Activated CD4-positive, alpha-beta T cell treated with anti-CD3 and anti-CD28 coated beads, Interleukin-2, amount 10 ng/mL, durations not matched to agents 24 days and 14 days (primary cell): ENCODE results near the gene SRGAP2C. TPM values are rescaled to one million over a fixed set of nuclear protein-coding genes. Genes with fewer than 3 reads are reported as not detected.
"Not testable (repeated sequence)": the region's sequence is repeated elsewhere in the genome, so short reads cannot be mapped to it uniquely, and the experiment has no call there.

Experiments used
- DNase-seq: peaks from one replicate; pipeline ENCODE4 v3.0.0; 2022
- H3K27ac Mint-ChIP-seq: one replicate; pipeline ENCODE4 v1.8.0; 2022; ENCODE audit warnings: mild to moderate bottlenecking, mixed read lengths
- H3K27me3 Mint-ChIP-seq: one replicate; pipeline ENCODE4 v1.8.0; 2022; ENCODE audit warnings: mixed read lengths
- H3K36me3 Mint-ChIP-seq: one replicate; pipeline ENCODE4 v1.8.0; 2022; ENCODE audit warnings: low read depth, mild to moderate bottlenecking, mixed read lengths
- H3K4me1 Mint-ChIP-seq: one replicate; pipeline ENCODE4 v1.8.0; 2021; ENCODE audit warnings: mixed read lengths
- H3K4me3 Mint-ChIP-seq: one replicate; pipeline ENCODE4 v1.8.0; 2022; ENCODE audit warnings: mild to moderate bottlenecking, moderate library complexity, mixed read lengths
- H3K9me3 Mint-ChIP-seq: one replicate; pipeline ENCODE4 v1.8.0; 2021; ENCODE audit warnings: mixed read lengths
- intact Hi-C: fragments of 100-400 bp; cut with micrococcal nuclease; formaldehyde crosslinking; loops from one replicate; pipeline ENCODE4 v1.15.1; 2023
- total RNA-seq: library from RNA; stranded (reverse); gene quantifications from 2 replicates; pipeline ENCODE4 v1.2.3, GENCODE V29; 2022

Gene SRGAP2C
- total RNA-seq, 1 donor from 2014 or later, result 47.5 TPM

DNA sequence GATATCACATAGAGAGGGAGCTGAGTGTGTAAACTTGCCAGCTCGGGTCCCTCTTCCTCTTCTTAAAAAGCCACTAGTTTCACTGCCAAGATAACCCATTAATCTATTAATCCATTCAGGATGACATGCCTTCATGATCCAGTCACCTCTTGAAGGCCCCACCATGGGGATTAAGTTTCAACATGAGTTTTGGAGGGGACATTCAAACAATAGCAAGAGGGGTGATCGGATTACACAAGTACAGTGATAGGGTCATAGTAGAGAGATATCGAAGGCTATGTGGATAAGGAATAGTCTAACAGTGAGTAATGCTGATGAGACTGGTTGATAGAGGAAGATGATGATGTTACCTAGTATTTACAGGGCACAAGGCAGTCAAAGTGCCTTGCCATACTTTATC lies 18.2 kb downstream of the SRGAP2C start:
- H3K4me3 Mint-ChIP-seq, intact Hi-C loops, H3K4me1 Mint-ChIP-seq, H3K9me3 Mint-ChIP-seq, H3K27me3 Mint-ChIP-seq, DNase-seq, H3K27ac Mint-ChIP-seq, H3K36me3 Mint-ChIP-seq: not testable (repeated sequence)

DNA sequence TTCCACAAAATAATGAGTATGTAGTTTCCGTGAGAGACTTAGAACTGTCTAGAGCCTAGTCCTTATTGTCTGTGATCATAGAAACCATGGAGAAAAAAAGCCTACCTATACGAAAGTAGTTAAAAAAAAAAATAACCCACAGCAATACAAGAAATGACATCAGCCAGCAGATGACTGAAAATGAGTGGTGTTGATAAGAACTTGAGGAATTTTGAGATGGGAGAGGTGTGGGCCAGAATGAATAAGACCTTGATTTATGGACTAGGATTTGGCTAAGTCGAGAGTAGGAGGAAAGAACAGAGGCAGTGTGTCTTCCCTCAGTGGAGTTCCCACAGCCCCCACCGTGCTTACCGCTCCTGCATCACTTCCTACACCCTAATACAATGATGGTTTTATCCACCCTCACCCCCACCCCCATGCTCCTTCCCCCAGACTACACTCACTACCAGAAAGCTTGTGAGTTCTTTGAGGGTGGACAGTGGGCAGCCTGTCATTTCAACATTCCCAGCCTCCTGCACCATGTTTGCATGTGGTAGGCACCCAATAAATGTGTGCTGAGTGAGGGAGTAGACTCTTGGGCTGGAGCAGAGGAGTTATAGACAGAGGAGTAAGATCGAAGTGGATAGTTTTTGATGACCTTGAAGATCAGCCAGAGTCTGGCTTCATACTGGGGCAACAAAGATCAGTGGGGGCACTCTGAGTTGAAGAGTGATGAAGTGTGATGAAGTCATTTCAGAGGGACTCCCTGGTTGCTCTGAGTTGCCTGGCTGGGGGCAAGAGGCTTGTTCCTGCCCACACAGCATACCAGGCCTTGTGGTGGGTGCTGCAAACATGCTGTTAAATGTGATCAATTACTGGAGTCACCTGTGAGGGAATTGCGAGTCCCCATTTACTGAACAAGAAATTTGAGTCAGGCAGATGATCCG lies 21.3 kb downstream of the SRGAP2C start:
- DNase-seq, H3K4me3 Mint-ChIP-seq, H3K27me3 Mint-ChIP-seq, H3K9me3 Mint-ChIP-seq, H3K4me1 Mint-ChIP-seq, H3K27ac Mint-ChIP-seq, H3K36me3 Mint-ChIP-seq, intact Hi-C loops: not testable (repeated sequence)

DNA sequence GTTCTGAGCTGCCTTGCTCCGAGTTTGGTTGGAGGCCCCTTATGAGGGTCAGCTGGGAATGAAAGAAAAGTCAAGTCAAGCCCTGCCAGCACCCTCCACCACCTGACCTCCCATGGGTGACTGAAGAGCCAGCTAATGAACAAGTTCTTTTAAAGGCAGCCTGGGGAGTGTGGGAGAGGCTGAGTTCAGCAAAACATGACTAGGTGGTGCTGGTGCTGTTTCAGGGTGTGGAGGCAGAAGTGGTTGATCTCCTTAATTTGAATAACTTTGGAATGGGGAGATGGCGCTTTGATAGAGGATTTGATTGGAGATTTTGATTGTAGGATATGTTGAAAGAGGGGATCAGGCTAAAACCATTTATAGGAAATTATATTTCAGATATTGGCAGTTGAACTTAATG lies 22.6 kb downstream of the SRGAP2C start:
- H3K9me3 Mint-ChIP-seq, intact Hi-C loops, H3K27ac Mint-ChIP-seq, H3K4me1 Mint-ChIP-seq, H3K4me3 Mint-ChIP-seq, H3K27me3 Mint-ChIP-seq, DNase-seq, H3K36me3 Mint-ChIP-seq: not testable (repeated sequence)

DNA sequence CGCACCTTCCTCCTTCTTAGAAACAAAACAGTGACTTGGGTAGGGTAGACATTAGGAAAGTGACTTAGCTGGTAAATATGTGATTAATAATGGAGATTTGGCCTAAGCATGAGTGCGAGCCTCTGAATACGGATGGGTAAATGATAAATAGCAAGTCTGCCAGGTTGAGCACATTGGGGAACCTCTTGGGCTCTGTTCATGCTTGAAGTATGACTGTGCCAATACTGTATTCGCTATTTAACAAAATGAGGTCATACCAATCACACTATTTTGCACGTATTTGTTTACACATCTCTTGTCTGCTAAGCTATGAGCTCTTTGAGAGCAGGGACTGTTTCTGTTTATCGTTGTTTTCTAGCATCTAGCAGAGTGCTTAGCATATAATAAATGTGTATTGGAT lies 23.6 kb downstream of the SRGAP2C start:
- H3K27me3 Mint-ChIP-seq, H3K9me3 Mint-ChIP-seq, H3K4me1 Mint-ChIP-seq, H3K27ac Mint-ChIP-seq, DNase-seq, H3K36me3 Mint-ChIP-seq, intact Hi-C loops, H3K4me3 Mint-ChIP-seq: not testable (repeated sequence)

DNA sequence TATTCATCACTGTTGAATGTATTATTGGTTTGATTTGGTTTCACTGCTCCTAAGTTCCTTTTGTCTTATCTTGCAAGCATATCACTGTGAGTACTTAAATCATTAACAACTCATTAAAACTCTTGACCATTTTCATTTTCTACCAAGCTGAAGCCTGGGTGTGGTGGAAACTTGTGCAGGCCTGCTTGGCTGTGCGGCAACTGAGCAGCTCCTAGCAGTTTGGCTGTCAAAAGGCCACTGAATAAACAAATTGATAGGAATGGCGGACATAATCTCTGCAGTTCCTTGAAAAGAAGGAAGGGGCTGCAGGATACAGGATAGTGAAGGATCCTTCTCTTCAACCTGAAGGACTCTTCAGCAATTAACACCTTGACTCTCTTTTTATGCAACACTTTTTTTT lies 26.0 kb downstream of the SRGAP2C start:
- H3K27me3 Mint-ChIP-seq, H3K27ac Mint-ChIP-seq, DNase-seq, H3K9me3 Mint-ChIP-seq, H3K36me3 Mint-ChIP-seq, H3K4me3 Mint-ChIP-seq, intact Hi-C loops, H3K4me1 Mint-ChIP-seq: not testable (repeated sequence)

DNA sequence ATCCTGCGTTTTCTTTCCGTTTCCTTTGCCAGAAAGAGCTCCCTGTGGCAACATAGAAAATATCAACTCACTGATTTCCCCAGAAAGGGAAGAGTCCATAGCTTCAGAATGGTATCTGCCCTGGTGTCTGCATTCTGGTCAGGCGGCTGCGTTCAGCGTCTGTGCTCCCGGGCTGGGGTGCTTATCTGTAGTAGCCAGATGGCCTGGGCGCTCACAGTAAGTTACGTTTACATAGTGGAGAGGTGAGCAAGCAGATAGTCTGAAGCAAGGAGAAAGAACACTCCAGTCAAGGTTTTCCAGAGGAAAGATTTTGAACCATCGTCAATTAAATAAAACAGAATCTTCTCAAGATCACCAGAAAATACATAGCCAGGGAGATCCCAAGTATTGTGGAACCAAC lies 28.7 kb downstream of the SRGAP2C start:
- H3K9me3 Mint-ChIP-seq, H3K4me3 Mint-ChIP-seq, DNase-seq, H3K27me3 Mint-ChIP-seq, intact Hi-C loops, H3K4me1 Mint-ChIP-seq, H3K27ac Mint-ChIP-seq, H3K36me3 Mint-ChIP-seq: not testable (repeated sequence)

DNA sequence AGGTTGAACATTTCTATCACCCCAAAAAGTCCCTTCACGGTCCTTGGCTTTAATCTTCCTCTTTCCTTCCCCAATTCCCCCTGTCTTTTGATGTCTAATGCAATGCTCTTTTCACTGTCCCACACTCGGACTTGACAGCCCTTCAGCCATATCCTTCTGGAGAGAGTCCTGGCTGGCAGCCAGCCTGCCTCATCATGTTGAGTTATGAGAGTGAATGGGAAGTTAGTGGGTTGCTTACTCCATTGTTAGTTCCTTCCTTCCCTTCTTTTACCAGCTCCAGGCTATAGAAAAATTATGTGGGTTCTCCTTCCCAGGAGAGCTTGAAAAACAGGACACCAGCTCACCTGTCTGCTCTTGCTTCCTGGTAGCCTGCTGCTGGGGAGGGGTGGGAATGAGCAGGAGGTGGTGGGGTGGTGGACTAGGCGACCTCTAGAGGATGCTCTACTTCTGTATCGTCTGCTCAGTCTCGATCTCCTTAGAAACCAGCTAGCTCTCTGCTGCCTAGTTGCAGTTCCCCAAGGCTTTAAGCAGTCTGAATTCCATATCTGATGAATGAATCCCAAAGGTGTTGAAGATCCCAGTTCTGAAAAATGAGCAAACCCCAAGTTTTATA lies 29.9 kb downstream of the SRGAP2C start:
- intact Hi-C loops, result not testable (repeated sequence)

DNA sequence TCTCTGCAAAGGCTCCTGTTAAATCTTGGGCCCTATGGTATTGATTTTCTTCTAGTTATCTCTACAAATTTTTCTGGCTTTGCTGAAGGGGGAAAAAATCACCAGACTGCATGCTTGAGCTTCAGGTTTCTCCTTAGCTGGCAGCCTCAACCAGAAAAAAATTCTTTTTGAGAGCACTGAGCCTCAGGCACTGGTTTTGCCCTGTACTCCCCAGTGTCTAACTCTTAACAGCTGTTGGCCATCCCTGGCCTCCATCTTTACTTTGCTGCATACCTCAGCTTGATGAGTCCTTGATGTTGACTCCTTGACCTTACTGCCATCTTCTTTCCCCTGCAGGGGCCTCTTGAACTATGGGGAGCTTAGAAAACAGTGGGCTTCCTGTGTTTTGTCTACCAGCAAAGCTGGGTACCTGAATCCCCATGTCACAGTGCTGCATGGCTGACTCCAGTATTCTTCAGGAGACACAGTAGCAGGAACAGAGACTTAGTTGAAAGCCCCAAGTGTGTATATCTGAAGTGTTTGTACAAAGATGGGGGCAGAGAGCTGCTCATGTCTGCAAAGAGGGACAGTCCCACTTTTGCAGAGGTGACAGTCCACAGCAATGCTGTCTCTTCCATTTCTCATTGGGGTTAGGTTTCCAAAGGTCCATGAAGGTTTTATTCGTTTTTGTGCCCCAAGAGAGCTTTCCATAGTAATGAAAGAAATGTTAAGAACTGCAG lies 31.1 kb downstream of the SRGAP2C start:
- H3K4me1 Mint-ChIP-seq, H3K27me3 Mint-ChIP-seq, H3K36me3 Mint-ChIP-seq, H3K9me3 Mint-ChIP-seq, DNase-seq, intact Hi-C loops, H3K27ac Mint-ChIP-seq, H3K4me3 Mint-ChIP-seq: not testable (repeated sequence)

More for the DNA sequence above, 29.9 kb downstream of the SRGAP2C start:
- not testable (repeated sequence) for H3K36me3 Mint-ChIP-seq, H3K27me3 Mint-ChIP-seq, H3K4me3 Mint-ChIP-seq, H3K27ac Mint-ChIP-seq, H3K9me3 Mint-ChIP-seq, H3K4me1 Mint-ChIP-seq, DNase-seq

DNA sequence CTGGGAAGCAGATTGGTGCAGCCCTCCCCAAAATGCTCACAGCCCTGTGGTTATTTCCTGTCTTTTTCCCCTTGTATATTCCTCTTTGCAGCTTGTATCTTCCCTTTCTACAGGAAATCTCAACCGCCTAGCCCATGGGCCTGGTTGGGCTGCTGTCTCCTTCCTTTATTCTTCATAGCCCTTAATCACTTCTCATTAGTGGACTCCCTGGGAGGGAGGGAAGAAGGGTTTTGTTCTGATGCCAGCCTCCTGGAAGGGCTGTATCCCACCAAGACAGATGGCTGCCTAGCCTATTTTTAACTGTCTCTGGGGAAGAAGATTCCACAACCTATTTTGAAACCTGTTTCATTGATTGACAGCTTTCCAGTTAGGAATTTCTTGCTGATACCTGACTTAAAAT lies 31.9 kb downstream of the SRGAP2C start:
- H3K27ac Mint-ChIP-seq, DNase-seq, intact Hi-C loops, H3K36me3 Mint-ChIP-seq, H3K9me3 Mint-ChIP-seq, H3K27me3 Mint-ChIP-seq, H3K4me1 Mint-ChIP-seq, H3K4me3 Mint-ChIP-seq: not testable (repeated sequence)

DNA sequence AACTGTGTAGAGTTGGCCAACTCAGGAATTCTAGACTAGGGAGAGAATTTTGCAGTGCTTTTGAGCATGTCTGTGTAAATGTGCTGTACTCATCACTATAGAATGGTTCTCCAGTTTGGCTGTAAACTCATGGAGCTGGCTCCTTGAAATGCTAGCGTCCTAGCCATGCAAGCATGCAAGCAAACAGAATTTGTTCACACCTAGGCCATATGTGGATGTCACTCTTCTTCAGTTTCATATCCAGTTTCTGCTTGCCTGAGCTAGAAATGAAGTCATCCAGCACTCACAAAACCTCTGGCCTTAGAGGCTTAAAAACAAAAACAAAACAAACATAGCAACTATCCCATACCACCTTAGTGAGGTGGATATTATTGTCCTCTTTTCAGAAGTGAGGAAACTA lies 37.0 kb downstream of the SRGAP2C start:
- peak; percentile 66 for DNase-seq
- H3K4me3 Mint-ChIP-seq, intact Hi-C loops, H3K27me3 Mint-ChIP-seq, H3K36me3 Mint-ChIP-seq, H3K9me3 Mint-ChIP-seq, H3K4me1 Mint-ChIP-seq: not testable (repeated sequence)
- H3K27ac Mint-ChIP-seq, result peak overlapping the region; percentile 48

DNA sequence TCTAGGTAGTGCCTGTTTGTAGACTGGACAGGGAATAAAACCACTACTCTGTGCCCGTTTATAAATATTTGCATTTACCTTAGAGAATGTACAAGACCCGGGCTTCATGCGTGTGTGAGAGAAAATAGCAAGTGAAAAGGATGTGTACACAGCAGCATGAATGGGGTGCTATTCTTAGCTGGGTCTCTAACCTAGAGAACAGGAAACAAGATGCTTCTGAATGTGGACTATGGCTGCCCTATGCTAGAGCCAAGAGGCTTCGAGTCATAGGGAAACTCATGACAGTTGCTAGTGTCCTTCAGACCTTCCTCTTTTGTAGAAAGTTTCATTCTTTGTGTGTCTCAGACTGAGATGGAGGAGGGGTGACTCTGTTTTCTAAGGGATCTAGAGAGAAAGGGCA lies 39.9 kb downstream of the SRGAP2C start:
- DNase-seq, H3K27me3 Mint-ChIP-seq, H3K4me3 Mint-ChIP-seq, H3K9me3 Mint-ChIP-seq, H3K27ac Mint-ChIP-seq, H3K36me3 Mint-ChIP-seq, intact Hi-C loops, H3K4me1 Mint-ChIP-seq: not testable (repeated sequence)

DNA sequence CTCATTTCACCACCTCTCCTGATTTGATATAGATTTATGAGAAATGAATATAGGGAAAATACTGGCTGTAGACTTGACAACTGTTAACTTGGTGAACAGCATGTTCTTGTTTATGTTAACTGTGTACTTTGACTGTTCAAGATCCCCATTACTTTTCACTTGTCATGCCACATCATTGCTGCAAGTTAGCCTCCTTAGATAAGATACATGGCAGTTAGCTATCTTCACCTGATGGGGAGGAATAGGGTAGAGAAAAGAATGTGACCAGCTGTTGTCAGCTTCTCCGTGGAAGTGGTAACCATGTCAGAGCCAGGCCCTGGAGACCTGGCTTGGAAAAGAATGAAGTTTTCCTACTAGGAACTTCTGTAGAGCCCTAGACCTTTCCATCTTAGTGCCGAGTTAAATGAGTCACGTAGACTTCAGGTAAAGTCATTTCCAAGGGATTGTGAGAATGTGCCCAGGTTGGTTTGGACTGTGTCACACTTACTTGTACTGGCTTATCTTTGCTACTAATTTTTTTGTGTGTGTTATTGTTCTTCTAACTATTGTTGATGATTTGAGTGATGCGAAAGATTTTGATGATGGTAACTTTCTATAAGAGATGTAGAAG lies 41.6 kb downstream of the SRGAP2C start:
- intact Hi-C loops, H3K36me3 Mint-ChIP-seq, H3K4me3 Mint-ChIP-seq, H3K9me3 Mint-ChIP-seq, DNase-seq, H3K27ac Mint-ChIP-seq, H3K4me1 Mint-ChIP-seq, H3K27me3 Mint-ChIP-seq: not testable (repeated sequence)

DNA sequence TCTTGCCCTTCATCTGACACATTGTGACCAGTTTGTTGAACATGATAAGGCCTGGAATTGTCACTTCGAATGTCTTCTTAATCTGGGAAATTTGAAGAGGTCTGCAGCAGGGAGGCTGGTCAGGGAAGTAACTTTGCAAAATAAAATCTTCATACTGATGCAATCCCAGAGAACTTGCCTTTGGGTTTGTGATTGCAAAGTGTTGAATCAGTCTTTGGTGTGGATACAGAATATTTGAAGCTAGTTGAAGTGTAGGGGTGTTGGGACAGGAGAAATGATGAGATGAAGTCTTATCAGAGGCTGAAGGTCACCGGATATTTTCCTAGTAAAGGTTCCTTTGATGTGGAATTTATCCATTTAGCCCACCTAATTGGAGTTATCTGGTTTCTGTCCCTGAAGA lies 42.1 kb downstream of the SRGAP2C start:
- H3K36me3 Mint-ChIP-seq, H3K27ac Mint-ChIP-seq, DNase-seq, H3K4me3 Mint-ChIP-seq, H3K4me1 Mint-ChIP-seq, H3K9me3 Mint-ChIP-seq, intact Hi-C loops, H3K27me3 Mint-ChIP-seq: not testable (repeated sequence)
